Right ventricle myocardium inferior (tissue), 1 donor: ENCODE measurements around the gene GEMIN7. TPM values are rescaled to one million over a fixed set of nuclear protein-coding genes. Genes with fewer than 3 reads are reported as not detected.
A peak's percentile ranks its signal among the peaks of the same experiment; 100 is the strongest.

ENCODE experiments used
- ATAC-seq: fragments of 200-7000 bp; cut with Tn5 transposase; one replicate; pipeline ENCODE4 v1.9.1; 2020; ENCODE audit warnings: mild to moderate bottlenecking, moderate library complexity
- DNase-seq: peaks from one replicate; pipeline ENCODE4 v3.0.0; 2021; ENCODE audit errors: missing footprints
- intact Hi-C: fragments of 100-400 bp; cut with DNase I; formaldehyde crosslinking; loops from one replicate; pipeline ENCODE4 v1.11.0; 2022
- long read RNA-seq: library from polyadenylated mRNA; unstranded; transcript quantifications from one replicate; pipeline ENCODE4 v2.0.0, GENCODE V29; 2021
- total RNA-seq: library from RNA; stranded (reverse); fragmentation: NEBNext Ultra II Directional; extraction: Animal tissue kit (Norgen Biotek cat#: 25700); gene quantifications from one replicate; pipeline ENCODE4 v1.2.1, GENCODE V29; 2021
- donor health status: DM: no; HTN: yes; CAD: no; lungs with severe emphysema.

GEMIN7 gene
- 15.5 TPM for total RNA-seq
- long read RNA-seq, partial matches to known transcripts, result 0 of 6 reads
- long read RNA-seq, other reads (novel, unspliced or antisense), result 0 of 6 reads

DNA sequence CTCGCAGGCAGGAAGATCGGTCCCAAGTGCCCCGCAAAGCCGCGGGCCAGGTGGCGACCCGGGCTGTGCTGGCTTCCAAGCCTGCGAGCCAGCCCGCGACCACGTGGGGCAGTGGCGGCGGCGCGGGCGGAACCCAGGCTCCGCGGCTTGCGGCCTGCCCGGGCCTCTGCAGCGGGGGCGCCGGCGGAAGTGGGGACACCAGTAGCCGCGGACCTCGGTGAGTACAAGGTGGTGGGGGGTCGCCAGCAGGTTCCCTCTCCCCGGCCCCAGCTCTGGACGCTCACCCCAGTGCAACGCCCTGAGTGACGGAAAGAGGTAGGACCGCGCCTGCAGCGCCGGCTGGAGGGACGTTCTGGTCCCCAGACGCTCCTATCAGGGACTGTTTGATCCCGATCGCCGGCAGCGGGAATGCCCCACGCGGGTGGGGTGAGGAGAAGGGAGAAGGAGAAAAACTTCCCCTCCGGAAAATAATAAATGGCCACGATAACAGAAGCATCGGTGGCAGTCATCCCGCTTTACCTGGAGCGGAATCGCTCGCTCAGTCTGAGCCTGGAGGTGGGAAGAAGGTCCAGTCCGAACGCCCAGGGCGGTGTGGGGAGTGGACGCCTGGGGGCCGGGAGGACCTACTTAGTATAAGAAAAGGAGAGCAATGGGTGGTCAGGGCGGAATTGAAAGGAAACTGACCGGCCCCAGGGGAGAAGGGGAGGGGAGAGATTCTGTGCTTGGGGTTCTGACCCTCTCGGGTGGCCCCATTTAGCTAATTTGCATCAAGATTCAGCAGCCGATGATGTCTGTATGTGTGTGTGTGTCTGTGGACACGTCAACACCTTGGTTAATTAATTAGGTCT, at the start of gene GEMIN7:
TSS of gene GEMIN7 (plus strand) at position 198 of the 848 bp plus-strand sequence. CDS start 10,855 bp downstream, outside the sequence.
- intact Hi-C loops, result no loop called here
- DNase-seq, result peak; percentile 88
- ATAC-seq, result peak; percentile 86

DNA sequence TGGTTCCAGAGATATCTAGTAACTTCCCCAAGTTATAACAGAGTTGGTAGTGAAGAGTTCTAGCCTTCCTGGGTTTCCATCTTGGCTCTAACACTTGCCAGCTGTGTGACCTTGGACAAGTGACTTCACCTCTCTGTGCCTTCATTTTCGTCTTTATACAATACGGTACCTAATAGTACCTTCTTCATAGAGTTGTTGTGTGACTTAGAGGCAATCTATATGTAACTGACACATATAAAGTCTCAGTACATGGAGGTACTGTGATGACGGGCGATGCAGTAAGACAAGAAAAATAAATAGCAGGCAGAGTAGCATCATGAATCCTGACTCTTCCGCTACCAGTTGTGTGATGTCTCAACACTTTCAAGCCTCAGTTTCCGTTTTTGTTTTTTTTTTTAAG, 48.2 kb upstream of the GEMIN7 start:
- intact Hi-C loops, result no loop called here
- no peak for DNase-seq
- no peak for ATAC-seq

DNA sequence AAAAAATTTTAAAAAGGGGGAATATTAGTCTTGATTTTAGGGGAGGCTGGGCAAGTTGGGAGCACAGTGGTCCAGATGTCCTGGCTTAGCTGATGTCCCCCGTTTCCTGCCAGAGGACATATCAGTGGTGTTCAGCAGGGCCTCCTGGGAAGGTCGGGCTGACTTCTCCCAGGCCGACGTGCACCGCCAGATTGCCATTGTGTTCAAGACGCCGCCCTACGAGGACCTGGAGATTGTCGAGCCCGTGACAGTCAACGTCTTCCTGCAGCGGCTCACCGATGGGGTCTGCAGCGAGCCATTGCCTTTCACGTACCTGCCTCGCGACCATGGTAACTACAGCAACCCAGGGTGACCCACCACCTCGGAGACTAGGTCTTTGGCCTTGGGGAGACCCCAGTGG, 46.6 kb upstream of the GEMIN7 start:
- DNase-seq, result no peak
- no peak for ATAC-seq
- intact Hi-C loops, result no loop called here

DNA sequence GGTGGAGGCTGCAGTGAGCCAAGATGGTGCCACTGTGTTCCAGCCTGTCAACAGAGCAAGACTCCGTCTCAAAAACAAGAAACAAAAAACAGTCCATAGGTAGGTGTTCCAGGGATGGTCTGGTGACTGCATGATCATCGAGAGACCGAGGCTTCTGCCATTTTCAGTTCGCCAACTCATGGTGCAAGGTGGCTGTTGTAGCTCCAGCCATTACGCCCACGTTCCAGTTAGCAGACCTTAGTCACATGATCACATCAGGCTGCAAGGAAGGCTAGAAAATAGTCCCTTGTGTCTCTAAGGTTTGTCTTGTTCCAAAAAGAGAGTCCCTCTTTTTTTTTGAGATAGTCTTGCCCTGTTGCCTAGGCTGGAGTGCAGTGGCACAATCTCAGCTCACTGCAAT, 43.3 kb upstream of the GEMIN7 start:
- DNase-seq, result no peak
- no peak for ATAC-seq
- intact Hi-C loops, result no loop called here

DNA sequence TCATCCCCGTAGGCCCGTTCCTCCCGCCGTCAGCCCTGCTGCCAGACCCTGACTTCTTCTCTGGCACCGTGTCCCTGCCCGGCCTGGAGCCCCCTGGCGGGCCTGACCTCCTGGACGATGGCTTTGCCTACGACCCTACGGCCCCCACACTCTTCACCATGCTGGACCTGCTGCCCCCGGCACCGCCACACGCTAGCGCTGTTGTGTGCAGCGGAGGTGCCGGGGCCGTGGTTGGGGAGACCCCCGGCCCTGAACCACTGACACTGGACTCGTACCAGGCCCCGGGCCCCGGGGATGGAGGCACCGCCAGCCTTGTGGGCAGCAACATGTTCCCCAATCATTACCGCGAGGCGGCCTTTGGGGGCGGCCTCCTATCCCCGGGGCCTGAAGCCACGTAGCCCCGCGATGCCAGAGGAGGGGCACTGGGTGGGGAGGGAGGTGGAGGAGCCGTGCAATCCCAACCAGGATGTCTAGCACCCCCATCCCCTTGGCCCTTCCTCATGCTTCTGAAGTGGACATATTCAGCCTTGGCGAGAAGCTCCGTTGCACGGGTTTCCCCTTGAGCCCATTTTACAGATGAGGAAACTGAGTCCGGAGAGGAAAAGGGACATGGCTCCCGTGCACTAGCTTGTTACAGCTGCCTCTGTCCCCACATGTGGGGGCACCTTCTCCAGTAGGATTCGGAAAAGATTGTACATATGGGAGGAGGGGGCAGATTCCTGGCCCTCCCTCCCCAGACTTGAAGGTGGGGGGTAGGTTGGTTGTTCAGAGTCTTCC, 41.5 kb upstream of the GEMIN7 start:
- ATAC-seq, result no peak
- no peak for DNase-seq
- intact Hi-C loops, result loop anchor here (2.0 kb wide), 1 partner anchor 37 kb away; the partner anchor contains the start of gene RELB

- intact Hi-C loops, result loop anchor here (2.0 kb wide), 1 partner anchor 38 kb away; the partner anchor contains the start of gene RELB
- DNase-seq (peak; percentile 96), ATAC-seq (peak; percentile 99)
These were observed 39.8 kb upstream of the GEMIN7 start, which contains the start of gene CLASRP for GRCh38 chr19:45038931-45039893. CLASRP (plus strand) TSS chr19:45039045; CDS start chr19:45040213, 1,168 bp downstream.

DNA sequence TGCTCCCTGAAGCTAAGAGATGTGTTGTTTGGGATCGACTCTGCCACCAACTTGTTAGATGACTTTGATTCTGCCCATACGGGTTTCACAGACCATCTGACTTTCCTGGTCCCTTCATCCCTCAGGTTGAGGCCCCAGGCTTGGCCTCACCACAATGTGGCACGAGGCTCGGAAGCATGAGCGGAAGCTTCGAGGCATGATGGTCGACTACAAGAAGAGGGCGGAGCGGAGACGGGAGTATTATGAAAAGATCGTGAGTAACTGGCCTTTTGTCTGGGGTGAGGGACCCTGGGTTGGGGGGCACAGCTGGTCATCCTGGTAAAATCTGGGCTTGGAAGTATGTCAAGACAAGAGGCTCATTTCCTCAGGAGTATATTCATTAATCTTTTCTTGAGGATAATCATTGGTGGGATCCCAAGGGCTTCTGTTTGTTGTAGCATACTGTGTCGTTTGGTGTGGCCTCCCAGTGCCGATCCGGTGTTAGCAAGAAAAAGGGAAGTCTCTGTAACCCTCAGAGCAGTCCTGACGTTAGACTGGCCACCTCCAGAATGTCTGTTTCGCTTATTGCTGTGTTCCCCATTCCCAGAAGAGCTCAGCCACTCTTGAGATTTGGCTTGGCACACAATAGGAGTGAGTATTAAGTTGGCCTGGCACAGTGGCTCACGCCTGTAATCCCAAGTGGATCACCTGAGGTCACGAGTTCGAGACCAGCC, 38.8 kb upstream of the GEMIN7 start:
- intact Hi-C loops, result no loop called here
- ATAC-seq (no peak), DNase-seq (no peak)

GRCh38 chr19:45041125-45041524, 37.9 kb upstream of the GEMIN7 start:
- DNase-seq, result no peak
- ATAC-seq, result no peak
- intact Hi-C loops, result no loop called here

- intact Hi-C loops, result no loop called here
- DNase-seq (no peak), ATAC-seq (peak; percentile 51)
These were observed 33.2 kb upstream of the GEMIN7 start for GRCh38 chr19:45045671-45046353.

DNA sequence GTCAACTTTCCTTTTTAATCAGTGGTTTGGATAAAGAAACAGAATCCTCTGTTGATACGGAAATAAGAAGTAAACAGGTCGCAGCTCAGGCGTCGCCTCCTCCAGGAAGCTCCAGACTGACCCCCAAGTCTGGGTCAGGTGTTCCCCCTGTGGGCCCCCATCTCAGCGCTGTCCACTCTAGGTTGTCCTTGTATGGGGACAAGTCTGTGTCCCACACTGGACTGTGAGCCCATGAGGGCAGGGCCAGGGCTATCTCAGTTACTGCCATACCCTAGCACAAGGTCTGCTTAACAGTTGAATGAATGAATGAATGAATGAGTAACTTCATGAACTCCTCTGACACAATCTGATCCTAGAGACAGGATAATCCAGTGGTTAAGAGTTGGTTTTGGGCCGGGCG, 32.7 kb upstream of the GEMIN7 start:
- intact Hi-C loops, result no loop called here
- ATAC-seq (no peak), DNase-seq (no peak)

DNA sequence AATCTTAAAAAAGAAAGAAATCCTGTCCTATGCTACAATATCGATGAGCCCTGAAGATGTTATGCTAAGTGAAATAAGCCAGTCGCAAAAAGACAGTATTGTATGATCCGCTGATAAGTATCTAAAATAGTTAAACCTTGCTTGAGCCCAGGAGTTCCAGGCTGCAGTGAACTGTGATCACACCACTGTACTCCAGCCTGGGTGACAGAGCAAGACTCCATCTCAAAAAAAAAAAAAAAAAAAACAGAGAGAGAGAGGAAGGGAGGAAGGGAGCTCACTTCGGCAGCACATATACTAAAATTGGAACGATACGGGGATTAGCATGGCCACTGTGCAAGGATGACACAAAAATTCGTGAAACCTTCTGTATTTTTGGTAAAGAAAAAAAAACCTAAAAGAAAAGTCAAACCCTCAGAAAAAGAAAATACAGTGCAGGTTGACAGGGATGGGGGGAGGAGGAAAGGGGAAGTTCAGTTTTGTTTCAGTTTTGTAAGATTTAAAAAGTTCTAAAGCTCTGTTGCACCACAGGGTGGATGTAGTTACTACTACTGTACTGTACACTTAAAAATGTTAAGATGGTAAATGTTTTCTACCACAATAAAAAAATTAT, 31.8 kb upstream of the GEMIN7 start:
- intact Hi-C loops, result no loop called here
- no peak for DNase-seq
- ATAC-seq, result no peak

DNA sequence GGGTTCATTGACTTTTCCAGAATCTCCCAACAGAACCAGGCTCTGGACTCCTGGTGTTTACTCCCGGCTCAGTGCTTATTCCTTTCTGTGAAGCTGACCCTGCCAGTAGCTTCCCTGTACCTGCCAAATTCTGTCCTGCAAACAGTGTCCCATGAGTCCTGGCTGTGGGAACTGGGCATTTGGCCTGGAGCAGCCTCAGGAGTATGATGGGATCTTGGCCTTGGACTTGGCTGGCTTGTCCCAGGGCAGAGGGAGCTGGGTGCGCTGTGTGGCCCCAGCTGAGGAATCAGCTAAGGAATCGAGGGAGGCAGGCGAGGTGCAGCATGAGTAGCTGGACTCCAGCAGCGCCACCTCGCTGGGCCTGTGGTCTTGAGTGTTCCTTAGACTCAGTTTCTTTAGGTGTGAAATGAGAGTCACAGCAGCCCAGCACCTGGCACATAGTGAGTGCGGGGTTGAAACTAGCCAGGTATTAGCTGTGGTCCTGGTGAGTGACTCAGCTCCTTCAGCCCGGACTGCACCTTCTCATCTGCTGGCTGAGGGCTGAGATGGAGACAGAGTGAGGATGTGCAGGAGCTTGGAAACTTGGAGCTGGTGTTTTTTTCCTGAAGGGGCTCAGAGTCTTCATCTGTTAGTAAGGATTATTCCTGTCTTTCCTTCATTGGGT, 29.9 kb upstream of the GEMIN7 start:
- no peak for DNase-seq

DNA sequence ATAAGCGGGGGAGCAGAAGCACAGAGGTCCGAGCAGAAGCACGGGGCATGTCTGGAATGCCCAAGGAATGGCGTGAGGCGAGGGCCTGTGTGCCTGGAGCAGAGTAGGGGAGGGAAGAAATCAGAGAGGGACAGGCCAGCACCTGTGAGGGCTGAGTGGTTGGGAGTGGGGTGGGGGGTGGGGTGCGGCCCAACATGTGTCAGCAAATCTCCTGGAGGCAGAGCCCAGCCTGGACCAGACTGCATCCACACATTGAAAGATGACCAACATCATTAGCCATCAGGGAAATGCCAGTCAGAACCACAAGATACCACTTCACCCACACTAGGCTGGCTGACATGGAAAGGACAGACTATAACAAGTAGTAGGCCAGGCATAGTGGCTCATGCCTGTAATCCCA, 29.0 kb upstream of the GEMIN7 start:
- DNase-seq (no peak), ATAC-seq (no peak)
- intact Hi-C loops, result no loop called here

More for the DNA sequence above, 29.9 kb upstream of the GEMIN7 start:
- ATAC-seq, result peak; percentile 89
- intact Hi-C loops, result no loop called here

DNA sequence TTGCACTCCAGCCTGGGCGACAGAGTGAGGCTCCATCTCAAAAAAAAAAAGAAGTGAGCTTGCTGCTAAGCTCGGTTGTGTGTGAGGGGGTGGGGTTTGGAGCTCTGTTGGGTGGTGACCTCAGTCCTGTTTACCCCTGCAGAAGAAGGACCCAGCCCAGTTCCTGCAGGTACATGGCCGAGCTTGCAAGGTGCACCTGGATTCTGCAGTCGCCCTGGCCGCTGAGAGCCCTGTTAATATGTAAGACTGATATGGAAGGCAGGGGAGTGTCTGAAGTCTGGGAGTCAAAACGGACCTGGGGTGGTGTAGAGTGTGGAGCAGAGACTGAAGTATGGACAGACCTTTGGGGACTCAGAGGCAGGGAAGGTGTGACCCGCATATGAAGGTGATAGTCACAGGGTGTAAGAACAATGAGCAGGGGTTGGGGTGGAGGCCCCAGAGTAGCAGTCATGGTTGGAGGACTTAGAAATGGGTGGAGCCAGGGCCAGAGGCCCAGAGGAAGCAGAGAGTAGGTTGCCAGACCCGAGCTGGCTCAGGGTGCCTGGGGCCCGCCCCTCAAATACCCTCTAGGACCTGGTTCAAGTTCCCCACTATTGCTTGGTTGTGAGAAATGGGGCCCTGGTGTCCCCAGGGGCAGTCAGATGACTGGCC, 27.0 kb upstream of the GEMIN7 start:
- intact Hi-C loops, result no loop called here
- DNase-seq (no peak), ATAC-seq (no peak)

DNA sequence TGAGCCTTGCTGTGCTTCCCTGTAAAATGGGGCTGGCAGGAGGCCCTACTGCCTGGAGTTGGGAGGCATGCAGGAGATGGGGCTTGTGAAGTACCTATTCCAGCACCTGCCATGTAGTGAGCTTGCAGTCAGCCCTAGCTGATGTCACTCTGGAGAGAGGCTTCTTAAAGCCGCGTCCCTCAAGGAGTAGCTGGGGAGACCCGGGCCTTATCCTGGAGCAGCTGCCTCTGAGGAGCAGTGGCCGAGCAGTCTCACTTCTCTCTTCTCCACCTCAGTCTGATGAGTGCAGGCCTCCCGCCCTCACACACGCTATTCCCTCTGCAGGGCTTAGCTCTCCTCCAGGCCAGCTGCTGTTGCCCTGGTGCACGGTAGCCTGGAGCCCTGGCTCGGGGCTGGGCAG, 22.2 kb upstream of the GEMIN7 start:
- DNase-seq (no peak), ATAC-seq (no peak)
- intact Hi-C loops, result no loop called here

- intact Hi-C loops, result no loop called here
- ATAC-seq (no peak), DNase-seq (no peak)
These were observed 21.6 kb upstream of the GEMIN7 start for GRCh38 chr19:45057444-45057843.
